B cell (primary cell): Measurements from ENCODE around the gene ZNF672.

ENCODE experiments used
- EZH2 ChIP-seq: IDR thresholded peaks from 2 replicates; pipeline ENCODE4 v1.6.1; 2012; ENCODE audit warnings: borderline replicate concordance, low read depth, mild to moderate bottlenecking, moderate library complexity, low read length; ENCODE audit not compliant: insufficient read depth, poor library complexity, severe bottlenecking
- TF ChIP-seq, protein P1 (sequence below): fragments of 200-600 bp; IDR thresholded peaks from one replicate; pipeline ENCODE4 v1.8.0; 2022; ENCODE audit warnings: antibody characterized with exemption, mild to moderate bottlenecking

DNA sequence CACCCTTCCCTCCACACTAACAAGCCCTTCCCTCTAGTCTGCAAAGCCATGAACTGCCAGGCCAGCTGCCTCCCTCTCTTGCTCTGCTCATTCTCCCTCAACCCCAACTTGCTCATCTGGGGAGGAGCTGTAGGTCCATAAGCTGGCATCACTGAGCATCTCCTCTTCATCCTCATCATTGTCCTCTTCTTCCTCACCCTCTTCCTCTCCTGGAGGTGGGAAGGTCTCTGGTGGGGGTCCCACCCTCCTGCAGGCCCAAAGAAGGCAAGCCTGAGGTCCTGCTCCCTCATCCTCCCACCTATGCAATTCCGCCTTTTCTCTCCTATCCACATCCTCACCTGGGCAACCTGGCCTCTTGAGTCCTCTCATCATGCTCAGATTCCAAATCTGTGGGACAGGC, 18.2 kb downstream of the ZNF672 start:
- no peak for TF ChIP-seq EZH2
- TF ChIP-seq, protein P1, sequence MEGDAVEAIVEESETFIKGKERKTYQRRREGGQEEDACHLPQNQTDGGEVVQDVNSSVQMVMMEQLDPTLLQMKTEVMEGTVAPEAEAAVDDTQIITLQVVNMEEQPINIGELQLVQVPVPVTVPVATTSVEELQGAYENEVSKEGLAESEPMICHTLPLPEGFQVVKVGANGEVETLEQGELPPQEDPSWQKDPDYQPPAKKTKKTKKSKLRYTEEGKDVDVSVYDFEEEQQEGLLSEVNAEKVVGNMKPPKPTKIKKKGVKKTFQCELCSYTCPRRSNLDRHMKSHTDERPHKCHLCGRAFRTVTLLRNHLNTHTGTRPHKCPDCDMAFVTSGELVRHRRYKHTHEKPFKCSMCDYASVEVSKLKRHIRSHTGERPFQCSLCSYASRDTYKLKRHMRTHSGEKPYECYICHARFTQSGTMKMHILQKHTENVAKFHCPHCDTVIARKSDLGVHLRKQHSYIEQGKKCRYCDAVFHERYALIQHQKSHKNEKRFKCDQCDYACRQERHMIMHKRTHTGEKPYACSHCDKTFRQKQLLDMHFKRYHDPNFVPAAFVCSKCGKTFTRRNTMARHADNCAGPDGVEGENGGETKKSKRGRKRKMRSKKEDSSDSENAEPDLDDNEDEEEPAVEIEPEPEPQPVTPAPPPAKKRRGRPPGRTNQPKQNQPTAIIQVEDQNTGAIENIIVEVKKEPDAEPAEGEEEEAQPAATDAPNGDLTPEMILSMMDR = no peak
